Measurements from ENCODE around the gene PKIG.
A peak's percentile ranks its signal among the peaks of the same experiment; 100 is the strongest.
"Not testable (repeated sequence)": the region's sequence is repeated elsewhere in the genome, so short reads cannot be mapped to it uniquely, and the experiment has no call there.

PKIG gene

GRCh38 chr20:44643596-44644229 lies 61.3 kb downstream of the PKIG start:
- DNase-seq, result peak; percentile 73

GRCh38 chr20:44644230-44644617 lies 61.8 kb downstream of the PKIG start:
- no peak for DNase-seq

- DNase-seq, result peak; percentile 40
These were observed 62.3 kb downstream of the PKIG start for GRCh38 chr20:44644667-44645131.

GRCh38 chr20:44646023-44646640 lies 63.8 kb downstream of the PKIG start:
- DNase-seq, result peak; percentile 99

GRCh38 chr20:44646641-44647274 lies 64.4 kb downstream of the PKIG start:
- DNase-seq, result peak; percentile 93

GRCh38 chr20:44648068-44648467 lies 65.7 kb downstream of the PKIG start:
- no peak for DNase-seq

- DNase-seq, result no peak
These were observed 66.2 kb downstream of the PKIG start for GRCh38 chr20:44648579-44648978.

- DNase-seq, result peak; percentile 2
These were observed 66.7 kb downstream of the PKIG start for GRCh38 chr20:44649126-44649525.

- DNase-seq, result no peak
These were observed 67.6 kb downstream of the PKIG start for GRCh38 chr20:44649976-44650375.

- DNase-seq, result peak; percentile 14
These were observed 68.5 kb downstream of the PKIG start for GRCh38 chr20:44650771-44651433.

GRCh38 chr20:44651434-44651683 lies 69.0 kb downstream of the PKIG start:
- DNase-seq, result no peak

- DNase-seq, result peak; percentile 14
These were observed 69.5 kb downstream of the PKIG start, which contains the start of gene ADA for GRCh38 chr20:44651684-44652423. Gene ADA, minus strand, starts transcription at chr20:44651699. Its CDS starts 92 bp downstream, at chr20:44651607.

- no peak for DNase-seq
These were observed 71.2 kb downstream of the PKIG start for GRCh38 chr20:44653546-44653945.

GRCh38 chr20:44654210-44654609 lies 71.8 kb downstream of the PKIG start:
- not testable (repeated sequence) for DNase-seq

GRCh38 chr20:44656448-44656847 lies 74.1 kb downstream of the PKIG start:
- DNase-seq, result no peak

- no peak for DNase-seq
These were observed 75.5 kb downstream of the PKIG start for GRCh38 chr20:44657875-44658274.

GRCh38 chr20:44658810-44659209 lies 76.4 kb downstream of the PKIG start:
- no peak for DNase-seq

- no peak for DNase-seq
These were observed 77.6 kb downstream of the PKIG start for GRCh38 chr20:44659931-44660330.

GRCh38 chr20:44660581-44660980 lies 78.2 kb downstream of the PKIG start:
- no peak for DNase-seq

GRCh38 chr20:44662261-44662660 lies 79.9 kb downstream of the PKIG start:
- DNase-seq, result no peak

GRCh38 chr20:44664131-44664530 lies 81.8 kb downstream of the PKIG start:
- DNase-seq, result peak; percentile 89

- DNase-seq, result no peak
These were observed 83.7 kb downstream of the PKIG start for GRCh38 chr20:44666066-44666465.

Data from MV-4-11 (cell line).